Measurements from ENCODE around the gene ST3GAL5.
"Not testable (repeated sequence)": the region's sequence is repeated elsewhere in the genome, so short reads cannot be mapped to it uniquely, and the experiment has no call there.

The ST3GAL5 gene

GRCh38 chr2:85888684-85889626 lies at the start of gene ST3GAL5:
TSS of gene ST3GAL5 (minus strand) at chr2:85888990. CDS start at chr2:85888905, 85 bp downstream.
- peak; percentile 86 to 90 for DNase-seq (ENCODE audit: low read depth in 2 of 2)

- no peak for DNase-seq (ENCODE audit: low read depth in 2 of 2)
These were observed 49.7 kb upstream of the ST3GAL5 start for GRCh38 chr2:85938456-85938855.

- DNase-seq (ENCODE audit: low read depth in 2 of 2) = no peak
These were observed 48.3 kb upstream of the ST3GAL5 start for GRCh38 chr2:85937069-85937439.

GRCh38 chr2:85936421-85937068 lies 47.8 kb upstream of the ST3GAL5 start:
- DNase-seq (ENCODE audit: low read depth in 2 of 2) = no peak

- DNase-seq (ENCODE audit: low read depth in 2 of 2) = no peak
These were observed 47.0 kb upstream of the ST3GAL5 start for GRCh38 chr2:85935746-85936208.

GRCh38 chr2:85935170-85935745 lies 46.5 kb upstream of the ST3GAL5 start:
- no peak for DNase-seq (ENCODE audit: low read depth in 2 of 2)

- DNase-seq (ENCODE audit: low read depth in 2 of 2) = no peak
These were observed 45.2 kb upstream of the ST3GAL5 start for GRCh38 chr2:85933753-85934594.

- DNase-seq (ENCODE audit: low read depth in 2 of 2) = not testable (repeated sequence)
These were observed 42.4 kb upstream of the ST3GAL5 start for GRCh38 chr2:85931151-85931550.

- DNase-seq (ENCODE audit: low read depth in 2 of 2) = no peak
These were observed 41.6 kb upstream of the ST3GAL5 start for GRCh38 chr2:85930129-85931124.

GRCh38 chr2:85929096-85930050 lies 40.6 kb upstream of the ST3GAL5 start:
- no peak for DNase-seq (ENCODE audit: low read depth in 2 of 2)

- no peak for DNase-seq (ENCODE audit: low read depth in 2 of 2)
These were observed 38.3 kb upstream of the ST3GAL5 start for GRCh38 chr2:85926931-85927661.

- DNase-seq (ENCODE audit: low read depth in 2 of 2) = no peak
These were observed 37.7 kb upstream of the ST3GAL5 start for GRCh38 chr2:85926526-85926925.

GRCh38 chr2:85925216-85925671 lies 36.5 kb upstream of the ST3GAL5 start:
- no peak for DNase-seq (ENCODE audit: low read depth in 2 of 2)

GRCh38 chr2:85924522-85924921 lies 35.7 kb upstream of the ST3GAL5 start:
- DNase-seq (ENCODE audit: low read depth in 2 of 2) = no peak

- no peak for DNase-seq (ENCODE audit: low read depth in 2 of 2)
These were observed 33.4 kb upstream of the ST3GAL5 start for GRCh38 chr2:85922199-85922598.

- DNase-seq (ENCODE audit: low read depth in 2 of 2) = no peak
These were observed 32.9 kb upstream of the ST3GAL5 start for GRCh38 chr2:85921659-85922058.

GRCh38 chr2:85920810-85921545 lies 32.2 kb upstream of the ST3GAL5 start:
- DNase-seq (ENCODE audit: low read depth in 2 of 2) = no peak
